Astrocyte of the spinal cord (primary cell): Measurements from ENCODE around the gene PON3.

Source experiments
- DNase-seq: peaks from one replicate; pipeline ENCODE4 v3.0.0; 2011; ENCODE audit warnings: low read depth, low spot score
- H3K4me3 ChIP-seq: 2 replicates; pipeline ENCODE4 v1.5.1; 2011; ENCODE audit warnings: low read depth, mild to moderate bottlenecking, low read length, moderate library complexity
- in situ Hi-C: cut with HindIII; loops from 2 replicates; pipeline ENCODE4 v1.10.0; 2017; ENCODE audit warnings: low sequenced_read_pairs
- TF ChIP-seq, protein P1 (sequence below): IDR thresholded peaks from 2 replicates; pipeline ENCODE4 v1.5.1; 2012; ENCODE audit warnings: low read depth, mild to moderate bottlenecking, low read length, inconsistent platforms

PON3 gene

DNA sequence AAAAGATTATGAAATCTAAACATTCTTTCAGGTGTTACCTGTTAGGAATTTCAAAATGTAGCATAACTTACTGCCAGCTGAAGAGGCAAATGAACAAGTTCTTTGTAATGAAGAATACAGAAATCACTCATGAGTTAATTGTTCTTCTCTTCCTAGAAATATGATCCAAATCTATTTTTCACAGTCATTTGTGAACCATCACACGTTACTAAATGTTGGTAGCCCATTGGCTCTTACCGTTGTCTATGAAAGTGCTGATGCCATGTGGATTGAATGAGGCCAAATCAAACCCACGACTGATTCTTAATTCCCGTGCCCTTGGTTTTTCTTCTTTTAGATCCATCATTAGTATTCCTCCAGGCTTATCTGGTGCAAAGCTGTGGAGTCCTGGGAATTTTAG is 15.9 kb upstream of the PON3 start:
- no peak for DNase-seq
- H3K4me3 ChIP-seq, result no peak overlapping the region
- in situ Hi-C loops, result no loop called here
- TF ChIP-seq, protein P1, sequence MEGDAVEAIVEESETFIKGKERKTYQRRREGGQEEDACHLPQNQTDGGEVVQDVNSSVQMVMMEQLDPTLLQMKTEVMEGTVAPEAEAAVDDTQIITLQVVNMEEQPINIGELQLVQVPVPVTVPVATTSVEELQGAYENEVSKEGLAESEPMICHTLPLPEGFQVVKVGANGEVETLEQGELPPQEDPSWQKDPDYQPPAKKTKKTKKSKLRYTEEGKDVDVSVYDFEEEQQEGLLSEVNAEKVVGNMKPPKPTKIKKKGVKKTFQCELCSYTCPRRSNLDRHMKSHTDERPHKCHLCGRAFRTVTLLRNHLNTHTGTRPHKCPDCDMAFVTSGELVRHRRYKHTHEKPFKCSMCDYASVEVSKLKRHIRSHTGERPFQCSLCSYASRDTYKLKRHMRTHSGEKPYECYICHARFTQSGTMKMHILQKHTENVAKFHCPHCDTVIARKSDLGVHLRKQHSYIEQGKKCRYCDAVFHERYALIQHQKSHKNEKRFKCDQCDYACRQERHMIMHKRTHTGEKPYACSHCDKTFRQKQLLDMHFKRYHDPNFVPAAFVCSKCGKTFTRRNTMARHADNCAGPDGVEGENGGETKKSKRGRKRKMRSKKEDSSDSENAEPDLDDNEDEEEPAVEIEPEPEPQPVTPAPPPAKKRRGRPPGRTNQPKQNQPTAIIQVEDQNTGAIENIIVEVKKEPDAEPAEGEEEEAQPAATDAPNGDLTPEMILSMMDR, result no peak

DNA sequence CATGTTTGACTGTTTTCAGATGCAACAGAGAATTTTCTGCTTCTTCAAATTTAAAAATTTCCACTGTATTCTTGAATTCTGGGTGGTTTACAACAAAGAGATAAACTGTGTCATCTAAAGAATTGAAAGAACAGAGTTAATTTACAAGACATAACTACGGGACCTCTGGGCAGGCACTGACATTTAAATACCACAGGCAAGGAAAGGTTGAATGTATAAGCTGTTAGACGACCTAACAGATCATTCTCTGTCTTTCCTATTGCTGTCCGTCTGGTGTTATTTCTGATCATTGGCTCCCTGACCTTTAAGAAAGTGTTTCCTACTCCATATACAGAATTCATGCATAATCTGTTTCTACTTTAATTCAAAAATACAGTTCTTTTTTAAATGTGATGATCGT is 15.5 kb upstream of the PON3 start:
- TF ChIP-seq, protein P1, result no peak
- DNase-seq, result no peak
- H3K4me3 ChIP-seq, result no peak overlapping the region
- in situ Hi-C loops, result no loop called here

DNA sequence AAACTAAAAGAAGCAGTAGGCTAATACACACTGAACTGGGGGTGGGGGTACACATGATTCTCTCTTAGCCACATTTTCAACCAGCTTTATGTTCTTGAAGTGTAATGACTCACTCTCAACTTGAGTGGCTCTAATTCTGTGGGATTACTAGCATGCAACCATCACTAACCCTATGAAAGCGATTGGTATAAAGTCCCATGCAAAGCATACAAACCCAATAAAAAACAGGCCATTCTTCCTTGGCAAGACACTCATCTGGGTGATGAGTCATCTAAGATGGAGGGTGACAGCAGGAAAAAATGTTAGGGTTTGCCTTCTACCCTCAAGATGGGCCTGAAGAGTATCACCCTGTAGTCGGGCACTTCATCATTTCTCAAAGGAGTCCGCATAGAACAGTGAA is 14.9 kb upstream of the PON3 start:
- TF ChIP-seq, protein P1, result no peak
- H3K4me3 ChIP-seq, result no peak overlapping the region
- peak; percentile 37 for DNase-seq
- in situ Hi-C loops, result no loop called here

DNA sequence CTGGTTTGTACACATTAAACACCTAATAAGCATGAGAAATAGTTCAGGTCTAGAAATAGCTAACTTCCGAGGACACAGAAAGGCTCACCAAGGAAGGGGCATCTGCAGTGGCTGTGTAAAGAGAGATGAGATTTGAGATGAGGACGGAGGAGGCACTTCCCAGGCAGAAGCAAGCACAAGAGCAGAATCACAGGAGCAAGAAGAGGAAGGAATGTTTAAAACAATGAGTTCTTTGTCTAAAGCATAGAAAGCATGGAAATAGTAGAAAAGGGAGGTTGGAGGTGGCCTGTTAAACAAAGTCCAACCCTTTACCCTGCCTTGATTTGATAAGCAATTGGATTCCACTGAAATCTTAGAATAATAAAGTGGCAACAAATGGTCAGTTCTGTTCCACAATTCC is 11.6 kb upstream of the PON3 start:
- DNase-seq, result no peak
- H3K4me3 ChIP-seq, result no peak overlapping the region
- TF ChIP-seq, protein P1, result no peak
- in situ Hi-C loops, result no loop called here

DNA sequence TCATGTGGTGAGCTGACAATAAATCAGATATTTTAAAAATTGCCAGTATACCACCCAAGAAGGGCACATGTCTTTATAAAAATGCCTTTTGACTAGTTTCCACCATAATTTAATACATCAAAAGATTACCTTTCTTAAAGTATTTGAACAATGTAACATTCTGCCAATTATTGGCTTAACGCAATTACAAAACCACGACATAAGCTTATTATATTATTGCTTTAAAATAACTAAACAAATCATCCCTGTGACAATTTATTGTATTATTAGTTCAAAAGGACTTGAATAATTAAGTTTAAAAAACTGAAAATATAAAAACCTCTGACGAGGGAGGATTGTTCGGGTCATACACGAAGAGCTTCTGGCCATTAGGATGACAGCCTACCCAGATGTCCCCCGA is 9.6 kb upstream of the PON3 start:
- no peak overlapping the region for H3K4me3 ChIP-seq
- in situ Hi-C loops, result no loop called here
- TF ChIP-seq, protein P1, result no peak
- DNase-seq, result no peak

DNA sequence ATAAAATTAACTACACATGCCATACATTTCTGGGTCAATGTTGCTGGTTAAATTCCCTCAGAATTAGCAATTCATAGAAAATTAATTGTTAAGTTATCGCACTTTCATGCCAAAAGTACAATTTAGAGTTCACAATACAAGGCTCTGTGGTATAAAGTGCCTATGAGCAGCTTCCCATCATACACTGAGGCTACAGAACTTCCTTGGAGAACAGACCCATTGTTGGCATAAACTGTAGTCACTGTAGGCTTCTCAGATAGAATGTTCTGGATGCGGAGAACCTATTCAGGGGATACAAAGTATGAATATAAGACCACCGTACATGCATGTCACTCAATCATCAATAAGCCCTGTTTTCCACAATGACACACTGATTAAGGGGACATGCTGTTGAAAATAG is 9.0 kb upstream of the PON3 start:
- in situ Hi-C loops, result no loop called here
- DNase-seq, result no peak
- TF ChIP-seq, protein P1, result no peak
- H3K4me3 ChIP-seq, result no peak overlapping the region

DNA sequence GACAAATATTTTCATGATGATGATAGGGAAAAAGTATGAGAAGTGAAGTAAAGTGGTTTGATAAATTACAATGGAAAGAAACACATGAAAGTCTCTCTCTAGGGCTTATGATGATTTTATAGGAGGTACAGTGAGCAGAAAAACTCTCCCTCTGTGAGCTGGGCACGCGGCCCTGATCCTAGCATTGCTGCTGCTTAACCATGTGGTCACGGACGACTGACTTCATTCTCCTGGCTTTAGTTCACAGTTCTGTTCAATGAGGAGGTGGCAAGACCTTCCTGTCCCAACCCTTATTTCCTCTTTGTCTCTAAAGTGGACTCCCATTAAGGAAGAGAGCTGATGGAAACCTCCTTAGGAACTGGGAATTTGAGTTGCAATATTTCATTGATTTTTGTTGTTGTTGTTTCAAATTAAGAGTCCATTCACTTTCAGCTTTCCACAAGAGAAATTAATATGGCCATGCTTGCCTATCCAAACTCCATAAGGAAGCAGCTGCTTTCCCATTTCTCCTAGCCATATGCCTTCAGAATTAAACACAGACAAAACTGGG is 8.2 kb upstream of the PON3 start:
- in situ Hi-C loops, result no loop called here
- peak; percentile 25 for DNase-seq

More for the DNA sequence above, 8.2 kb upstream of the PON3 start:
- no peak overlapping the region for H3K4me3 ChIP-seq
- TF ChIP-seq, protein P1, result no peak
